Esophagus muscularis mucosa (tissue), 4 donors: ENCODE data around the gene FAM241B.

Experiments used
- CTCF ChIP-seq, 3 experiments: fragments of 200-600 bp in 2 of 3; fragments of 450-650 bp in 1 of 3; sonication (generic) in 2 of 3; IDR thresholded peaks; one replicate each; pipeline ENCODE4 v1.5.1; 2017 to 2019; ENCODE audit warnings: antibody characterized with exemption in 3 of 3, mild to moderate bottlenecking in 2 of 3, moderate library complexity in 1 of 3
- EP300 ChIP-seq: sonication (generic); formaldehyde crosslinking; IDR thresholded peaks from one replicate; pipeline ENCODE4 v1.6.1; 2017; ENCODE audit warnings: antibody characterized with exemption
- POLR2A ChIP-seq: fragments of 450-650 bp; IDR thresholded peaks from one replicate; pipeline ENCODE4 v1.6.1; 2017; ENCODE audit warnings: antibody characterized with exemption, moderate library complexity, mild to moderate bottlenecking, low read depth
- POLR2AphosphoS5 ChIP-seq, 2 donors: sonication (generic); formaldehyde crosslinking; IDR thresholded peaks; one replicate each; pipeline ENCODE4 v1.6.1; 2017; ENCODE audit warnings: antibody characterized with exemption in 2 of 2

GRCh38 chr10:69640196-69640980 is 10.3 kb downstream of the FAM241B start:
- no peak for TF ChIP-seq CTCF (IDR thresholded peaks at IDR 0.05)
- TF ChIP-seq POLR2A: no peak
- no peak for TF ChIP-seq EP300
- TF ChIP-seq POLR2AphosphoS5 (IDR thresholded peaks at IDR 0.05): no peak
